ENCODE measurements around the gene SERGEF.

DNA sequence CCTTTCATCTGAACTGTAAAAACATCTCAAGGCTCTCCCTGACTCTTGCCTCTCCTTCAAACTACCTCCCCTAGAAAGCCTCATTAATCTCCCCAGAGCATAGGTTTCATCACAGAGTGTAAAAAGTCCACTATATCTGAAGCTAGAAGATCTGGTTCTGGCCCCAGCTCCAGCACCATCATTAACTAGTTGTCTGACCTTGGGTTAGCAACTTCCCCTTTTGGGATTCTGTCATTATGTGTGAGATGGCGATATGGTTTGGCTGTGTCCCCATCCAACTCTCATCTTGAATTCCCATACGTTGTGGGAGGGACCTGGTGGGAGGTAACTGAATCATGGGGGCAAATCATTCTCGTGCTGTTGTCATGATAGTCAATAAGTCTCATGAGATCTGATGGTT lies 181.0 kb downstream of the SERGEF start:
- TF ChIP-seq GATA3 (IDR thresholded peaks at IDR 0.05; ENCODE audit: low read depth, low read length) (no peak), GATA2 (IDR thresholded peaks at IDR 0.05; ENCODE audit: low read depth, low read length) (no peak)

Measured in SH-SY5Y (cell line).